K562 (cell line): Measurements from ENCODE around the gene SFTPB. TPM values are rescaled to one million over a fixed set of nuclear protein-coding genes. Genes with fewer than 3 reads are reported as not detected.

ENCODE experiments used
- ATAC-seq: fragments of 200-7000 bp; cut with Tn5 transposase; 3 replicates; pipeline ENCODE4 v1.9.1; 2020; ENCODE audit warnings: moderate library complexity
- BruUV-seq: library from RNA; stranded (reverse); fragments of 400-500 nt; replicated peaks from 2 replicates; lab custom pipeline; 2021; lab: Mats Ljungman, UMichigan
- CTCF ChIA-PET: fragments of 300-600 bp; formaldehyde crosslinking; extraction: SDS; loops from one replicate; lab custom pipeline; 2021; ENCODE audit warnings: low intra/inter-chr PET ratio; lab: Yijun Ruan, JAX
- POLR2A ChIA-PET: fragments of 300-600, 350-650 bp; sonication (Branson Sonifier 250); formaldehyde crosslinking; extraction: SDS; loops from one replicate; lab custom pipeline; 2021; ENCODE audit warnings: antibody characterized with exemption, inconsistent platforms; lab: Yijun Ruan, JAX
- DNase-seq, 4 experiments: peaks; one replicate each; pipeline versions ENCODE4 v3.0.0 to v3.0.0-alpha.2; 2011 to 2018; ENCODE audit warnings: low spot score in 3 of 4, mixed read lengths in 3 of 4; ENCODE audit errors: extremely low read depth in 1 of 4
- FAIRE-seq: peaks from 2 replicates; lab custom pipeline; 2011; peaks lifted over from hg19 to GRCh38; lab: Jason Lieb, UNC
- H2AFZ ChIP-seq: 2 replicates; pipeline ENCODE4 v1.6.0; 2011; ENCODE audit warnings: low read depth, low read length, control low read depth, inconsistent platforms
- H3K27ac ChIP-seq: fragments of 200-600 bp; 3 replicates; pipeline ENCODE4 v1.8.0; 2011; ENCODE audit warnings: low read depth, mild to moderate bottlenecking, control low read depth, inconsistent platforms, low read length, moderate library complexity, mixed read lengths; ENCODE audit errors: extremely low read depth
- H3K27me3 ChIP-seq, 2 experiments: fragments of 300-600 bp in 1 of 2; 2 replicates in 1 of 2; 3 replicates in 1 of 2; pipeline versions ENCODE4 v1.6.0 to v1.8.0; 2011; ENCODE audit warnings: inconsistent platforms in 2 of 2, low read length in 2 of 2, mild to moderate bottlenecking in 1 of 2, mixed read lengths in 1 of 2, moderate library complexity in 1 of 2; ENCODE audit not compliant: control insufficient read depth in 2 of 2, insufficient read depth in 2 of 2
- H3K36me3 ChIP-seq: fragments of 300-600 bp; 3 replicates; pipeline ENCODE4 v1.8.0; 2011; ENCODE audit warnings: mild to moderate bottlenecking, low read length, inconsistent platforms; ENCODE audit not compliant: control insufficient read depth, insufficient read depth
- H3K4me1 ChIP-seq, 2 experiments: fragments of 200-600 bp in 1 of 2; replicated peaks in 1 of 2; 2 replicates in 1 of 2; 3 replicates in 1 of 2; pipeline versions ENCODE4 v1.5.1 to v1.8.0; 2011; ENCODE audit warnings: inconsistent platforms in 2 of 2, low read length in 2 of 2, mild to moderate bottlenecking in 1 of 2, mixed read lengths in 1 of 2, moderate library complexity in 1 of 2; ENCODE audit not compliant: control insufficient read depth in 2 of 2, insufficient read depth in 2 of 2
- H3K4me2 ChIP-seq: 2 replicates; pipeline ENCODE4 v1.6.1; 2011; ENCODE audit warnings: low read length, control low read depth, inconsistent platforms, mixed read lengths; ENCODE audit not compliant: insufficient read depth
- H3K4me3 ChIP-seq: fragments of 200-600 bp; sonication (generic), shearing (Covaris generic); 2 replicates; pipeline ENCODE4 v1.5.1; 2016; ENCODE audit warnings: control low read depth, inconsistent platforms
- H3K79me2 ChIP-seq: fragments of 200-600 bp; 3 replicates; pipeline ENCODE4 v1.8.0; 2011; ENCODE audit warnings: low read length, inconsistent platforms; ENCODE audit not compliant: control insufficient read depth, insufficient read depth
- H3K9ac ChIP-seq, 2 experiments: 2 replicates each; pipeline versions ENCODE4 v1.6.0 to v1.6.1; 2011; ENCODE audit warnings: low read depth in 2 of 2, low read length in 2 of 2, control low read depth in 1 of 2, inconsistent platforms in 1 of 2, mild to moderate bottlenecking in 1 of 2, mixed read lengths in 1 of 2; ENCODE audit not compliant: insufficient read depth in 1 of 2
- H3K9me1 ChIP-seq: one replicate; pipeline ENCODE4 v1.6.0; 2011; ENCODE audit warnings: inconsistent platforms, mild to moderate bottlenecking, low read length, moderate library complexity; ENCODE audit not compliant: control insufficient read depth, insufficient read depth
- H3K9me3 ChIP-seq: replicated peaks from 2 replicates; pipeline ENCODE4 v1.5.1; 2011; ENCODE audit warnings: low read depth, low read length, inconsistent platforms; ENCODE audit not compliant: control insufficient read depth, insufficient read depth
- H4K20me1 ChIP-seq: replicated peaks from 2 replicates; pipeline ENCODE4 v1.6.1; 2011; ENCODE audit warnings: low read length, inconsistent platforms, mixed read lengths; ENCODE audit not compliant: control insufficient read depth, insufficient read depth
- CBFA2T3 ChIP-seq: fragments of 450-650 bp; IDR thresholded peaks from 2 replicates; pipeline ENCODE4 v1.6.1; 2017
- NUFIP1 ChIP-seq: fragments of 450-650 bp; IDR thresholded peaks from 2 replicates; pipeline ENCODE4 v1.6.1; 2018; ENCODE audit not compliant: partially characterized antibody
- WGBS: fragments of 100-300 bp; shearing (Covaris generic); methylation state at CpG from one replicate; pipeline ENCODE4 v1.1.6; 2016; ENCODE audit warnings: low coverage, mixed read lengths; ENCODE audit not compliant: insufficient coverage; ENCODE audit errors: missing lambda C conversion rate; 5-methylcytosine and 5-hydroxymethylcytosine counted together
- in situ Hi-C: fragments of 300-500 bp; cut with MboI; formaldehyde crosslinking; loops from 4 replicates; pipeline ENCODE4 v1.15.0; 2018; ENCODE audit warnings: inconsistent platforms, mixed read lengths
- intact Hi-C: fragments of 100-400 bp; cut with micrococcal nuclease; formaldehyde crosslinking; loops from 2 replicates; pipeline ENCODE4 v1.14.2; 2022
- polyA plus RNA-seq, 8 experiments: library from polyadenylated mRNA; depleted of rRNA in 4 of 8; stranded (reverse) in 5 of 8; unstranded in 3 of 8; fragments of >200 nt; fragmentation: Nextera tagmentation in 2 of 8; fragmentation: Illumina TruSeq in 1 of 8; extraction: Ambion mirVana in 2 of 8; extraction: Trizol in 1 of 8; gene quantifications; 2 replicates each; pipeline versions ENCODE4 v1.2.1 to v1.2.3, GENCODE V29; 2011 to 2014; ENCODE audit warnings: inconsistent platforms in 1 of 8, missing spikeins in 1 of 8
- total RNA-seq, 7 experiments: library from RNA; depleted of rRNA in 6 of 7; stranded (reverse); fragments of >200 nt in 6 of 7; fragmentation: Illumina TruSeq in 2 of 7; extraction: Trizol in 2 of 7; gene quantifications; 2 replicates each; pipeline versions ENCODE4 v1.2.1 to v1.2.3, GENCODE V29; 2011 to 2021; ENCODE audit warnings: low replicate concordance in 1 of 7
- TF ChIP-seq, protein P1 (sequence below): fragments of 250-450 bp; sonication (Bioruptor Pico); IDR thresholded peaks from 2 replicates; pipeline ENCODE4 v1.8.0; 2021; ENCODE audit warnings: borderline replicate concordance, mild to moderate bottlenecking, moderate library complexity; ENCODE audit not compliant: poor library complexity, severe bottlenecking
- TF ChIP-seq, protein P2 (sequence below): sonication (generic); formaldehyde crosslinking; IDR thresholded peaks from 2 replicates; pipeline ENCODE4 v1.8.1; 2022; ENCODE audit warnings: missing genetic modification reagents

SFTPB gene
- total and polyA plus RNA-seq, 9 of the 15 experiments (the other 6 are each of a cell fraction or from before 2014, with no cell fraction given) = 0.03 to 7.0 TPM; not detected in 7

DNA sequence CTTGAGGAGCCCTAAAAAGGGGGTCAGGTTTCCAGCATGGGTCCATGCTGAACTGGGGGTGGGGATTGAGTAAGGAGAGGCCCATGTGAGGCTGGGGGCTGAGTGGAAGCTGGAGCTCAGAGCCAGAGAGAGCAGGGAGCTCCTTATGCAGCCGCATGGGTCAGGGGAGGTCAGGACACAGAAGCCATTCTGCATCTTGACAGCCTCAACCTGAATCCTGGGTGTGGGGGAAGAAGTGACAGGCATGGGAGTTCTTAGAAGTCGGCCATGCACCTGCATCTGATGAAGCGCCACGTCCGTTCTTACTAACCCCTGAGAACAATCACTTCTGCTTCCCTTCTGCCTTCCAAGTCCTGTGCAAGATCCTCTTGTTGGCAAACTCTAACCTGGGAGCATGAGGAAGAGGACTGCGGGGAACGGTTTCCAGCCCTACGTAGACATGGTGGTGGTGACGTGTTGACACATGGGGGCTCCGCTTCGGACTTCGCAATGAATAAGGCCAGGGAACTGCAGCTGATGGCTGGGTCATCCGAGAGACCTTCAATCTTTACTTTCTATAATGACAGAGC lies 48.4 kb upstream of the SFTPB start:
- Histone ChIP-seq H3K4me1 (peaks cover 7 to 20% of the 10 kb centered on the region in 2 experiments; a peak in 3 of 5 replicates), H4K20me1 (no peaks in the 10 kb centered on the region), H3K79me2 (no peaks in the 10 kb centered on the region), H3K27ac (no peak overlapping the region), H3K9me1 (no peaks in the 10 kb centered on the region), H3K36me3 (no peaks in the 10 kb centered on the region), H3K9ac (peak overlapping the region in 1 of 2 experiments; percentile 7; a peak in 1 of 4 replicates), H3K27me3 (peaks cover 3 to 35% of the 10 kb centered on the region in 2 experiments; a peak in 4 of 5 replicates), H2AFZ (no peak overlapping the region), H3K4me3 (no peak overlapping the region), H3K4me2 (no peak overlapping the region), H3K9me3 (no peaks in the 10 kb centered on the region)
- ChIA-PET POLR2A (interaction anchor here (0.9 to 2.3 kb wide), 3 partner anchors 9 to 24 kb away, joined by 4 to 9 read pairs (median 6); no protein-coding TSS in a partner anchor), CTCF (no interaction called here)
- FAIRE-seq (no peak), DNase-seq (peak in 1 of 4 experiments; percentile 18), ATAC-seq (no peak)
- in situ Hi-C loops (no loop called here), intact Hi-C loops (no loop called here)
- 24% methylated on average over 13 of the region's 13 CpGs for WGBS
- TF ChIP-seq CBFA2T3 = 0 out of 2 replicates have a peak, but pooled peaks have one; percentile 13
- no peak for TF ChIP-seq NUFIP1
- TF ChIP-seq, protein P1, sequence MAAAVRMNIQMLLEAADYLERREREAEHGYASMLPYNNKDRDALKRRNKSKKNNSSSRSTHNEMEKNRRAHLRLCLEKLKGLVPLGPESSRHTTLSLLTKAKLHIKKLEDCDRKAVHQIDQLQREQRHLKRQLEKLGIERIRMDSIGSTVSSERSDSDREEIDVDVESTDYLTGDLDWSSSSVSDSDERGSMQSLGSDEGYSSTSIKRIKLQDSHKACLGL (CRISPR knock-in tag) = no peak
- TF ChIP-seq, protein P2, sequence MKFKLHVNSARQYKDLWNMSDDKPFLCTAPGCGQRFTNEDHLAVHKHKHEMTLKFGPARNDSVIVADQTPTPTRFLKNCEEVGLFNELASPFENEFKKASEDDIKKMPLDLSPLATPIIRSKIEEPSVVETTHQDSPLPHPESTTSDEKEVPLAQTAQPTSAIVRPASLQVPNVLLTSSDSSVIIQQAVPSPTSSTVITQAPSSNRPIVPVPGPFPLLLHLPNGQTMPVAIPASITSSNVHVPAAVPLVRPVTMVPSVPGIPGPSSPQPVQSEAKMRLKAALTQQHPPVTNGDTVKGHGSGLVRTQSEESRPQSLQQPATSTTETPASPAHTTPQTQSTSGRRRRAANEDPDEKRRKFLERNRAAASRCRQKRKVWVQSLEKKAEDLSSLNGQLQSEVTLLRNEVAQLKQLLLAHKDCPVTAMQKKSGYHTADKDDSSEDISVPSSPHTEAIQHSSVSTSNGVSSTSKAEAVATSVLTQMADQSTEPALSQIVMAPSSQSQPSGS = no peak
- BruUV-seq = no TSS peak
